Smooth muscle cell (in vitro differentiated cells): ENCODE results near the gene CCDC71L. TPM values are rescaled to one million over a fixed set of nuclear protein-coding genes. Genes with fewer than 3 reads are reported as not detected.

Source experiments
- DNase-seq: peaks from one replicate; lab custom pipeline; 2025; ENCODE audit not compliant: unreplicated experiment; lab: John Stamatoyannopoulos, UW
- H2AFZ ChIP-seq: fragments of 200-600 bp; sonication (generic); 2 replicates; pipeline ENCODE4 v1.6.0; 2016; ENCODE audit warnings: antibody characterized with exemption, low read depth, mild to moderate bottlenecking
- H3F3A ChIP-seq: fragments of 200-600 bp; sonication (generic); 2 replicates; pipeline ENCODE4 v1.6.0; 2017; ENCODE audit warnings: antibody characterized with exemption, low read depth
- H3K27ac ChIP-seq: fragments of 200-600 bp; sonication (generic); 2 replicates; pipeline ENCODE4 v1.5.1; 2016; ENCODE audit warnings: low read depth, mild to moderate bottlenecking
- H3K27me3 ChIP-seq: fragments of 200-600 bp; sonication (generic); 2 replicates; pipeline ENCODE4 v1.6.1; 2016; ENCODE audit warnings: low read depth, mild to moderate bottlenecking
- H3K36me3 ChIP-seq: fragments of 200-600 bp; sonication (generic); 2 replicates; pipeline ENCODE4 v1.5.1; 2016; ENCODE audit warnings: low read depth
- H3K4me1 ChIP-seq: fragments of 200-600 bp; sonication (generic); 2 replicates; pipeline ENCODE4 v1.5.1; 2016; ENCODE audit warnings: low read depth
- H3K4me2 ChIP-seq: fragments of 200-600 bp; sonication (generic); 2 replicates; pipeline ENCODE4 v1.6.0; 2016; ENCODE audit warnings: mild to moderate bottlenecking
- H3K4me3 ChIP-seq: fragments of 200-600 bp; sonication (generic); 2 replicates; pipeline ENCODE4 v1.5.1; 2016; ENCODE audit warnings: mild to moderate bottlenecking
- H3K79me2 ChIP-seq: fragments of 200-600 bp; sonication (generic); 2 replicates; pipeline ENCODE4 v1.6.0; 2016; ENCODE audit warnings: low read depth, mild to moderate bottlenecking
- H3K9ac ChIP-seq: fragments of 200-600 bp; sonication (generic); 2 replicates; pipeline ENCODE4 v1.6.0; 2016; ENCODE audit warnings: low read depth
- H3K9me3 ChIP-seq: fragments of 200-600 bp; sonication (generic); replicated peaks from 2 replicates; pipeline ENCODE4 v1.5.1; 2016; ENCODE audit warnings: low read depth
- H4K20me1 ChIP-seq: fragments of 200-600 bp; sonication (generic); 2 replicates; pipeline ENCODE4 v1.6.0; 2016; ENCODE audit warnings: low read depth
- CTCF ChIP-seq: fragments of 200-600 bp; sonication (generic); IDR thresholded peaks from 2 replicates; pipeline ENCODE4 v1.5.1; 2017; ENCODE audit warnings: borderline replicate concordance, mild to moderate bottlenecking, antibody characterized with exemption; ENCODE audit not compliant: insufficient read depth, poor library complexity, severe bottlenecking
- WGBS: methylation state at CpG from one replicate; pipeline ENCODE4 v1.1.7; 2016; ENCODE audit warnings: low lambda C conversion rate; 5-methylcytosine and 5-hydroxymethylcytosine counted together
- polyA plus RNA-seq: library from polyadenylated mRNA; unstranded; fragments of >200 nt; fragmentation: Nextera tagmentation; extraction: Ambion mirVana; gene quantifications from 2 replicates; pipeline ENCODE4 v1.2.1, GENCODE V29; 2016
- total RNA-seq: library from RNA; depleted of rRNA; stranded (reverse); fragments of >200 nt; gene quantifications from 2 replicates; pipeline ENCODE4 v1.2.3, GENCODE V29; 2014

CCDC71L gene
- total and polyA plus RNA-seq, 2 experiments from 2014 or later: 21.0 to 35.7 TPM

GRCh38 chr7:106623853-106624252 is 37.1 kb downstream of the CCDC71L start:
- no peak for DNase-seq
- no peak overlapping the region for H3K4me3 ChIP-seq
- H3K4me1 ChIP-seq: no peaks in the 10 kb centered on the region
- peaks cover 8% of the 10 kb centered on the region for H3K9me3 ChIP-seq
- peak overlapping the region; percentile 39 for H3K4me2 ChIP-seq
- H3K27ac ChIP-seq: peak overlapping the region; percentile 63
- no peak overlapping the region for H2AFZ ChIP-seq
- H4K20me1 ChIP-seq: no peaks in the 10 kb centered on the region
- H3K36me3 ChIP-seq: no peaks in the 10 kb centered on the region
- H3F3A ChIP-seq: no peaks in the 10 kb centered on the region
- no peak for TF ChIP-seq CTCF
- no peak overlapping the region for H3K9ac ChIP-seq
- no peaks in the 10 kb centered on the region for H3K79me2 ChIP-seq
- H3K27me3 ChIP-seq: no peaks in the 10 kb centered on the region

DNA sequence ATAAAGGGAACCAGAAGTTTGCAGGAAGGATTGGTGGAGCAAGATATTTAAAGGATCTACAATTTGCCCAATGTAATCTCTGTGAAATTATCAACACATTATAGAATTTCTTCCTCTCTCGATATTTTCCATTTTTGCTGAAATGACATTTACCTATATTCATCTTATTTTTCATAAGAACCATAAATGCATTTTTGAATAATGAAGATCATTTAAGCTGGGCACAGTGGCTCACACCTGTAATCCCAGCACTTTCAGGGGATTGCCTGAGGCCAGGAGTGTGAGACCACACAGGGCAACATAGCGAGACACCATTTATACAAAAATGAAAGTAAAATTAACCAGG is 37.7 kb downstream of the CCDC71L start:
- Histone ChIP-seq H3F3A (no peaks in the 10 kb centered on the region), H2AFZ (no peak overlapping the region), H4K20me1 (no peaks in the 10 kb centered on the region), H3K9me3 (peaks cover 8% of the 10 kb centered on the region), H3K27ac (peak overlapping the region; percentile 63), H3K4me1 (no peaks in the 10 kb centered on the region), H3K79me2 (no peaks in the 10 kb centered on the region), H3K4me3 (no peak overlapping the region), H3K9ac (no peak overlapping the region), H3K4me2 (no peak overlapping the region), H3K36me3 (no peaks in the 10 kb centered on the region), H3K27me3 (no peaks in the 10 kb centered on the region)
- WGBS: 30% methylated on average over 2 of the region's 2 CpGs
- no peak for DNase-seq
- TF ChIP-seq CTCF: no peak

DNA sequence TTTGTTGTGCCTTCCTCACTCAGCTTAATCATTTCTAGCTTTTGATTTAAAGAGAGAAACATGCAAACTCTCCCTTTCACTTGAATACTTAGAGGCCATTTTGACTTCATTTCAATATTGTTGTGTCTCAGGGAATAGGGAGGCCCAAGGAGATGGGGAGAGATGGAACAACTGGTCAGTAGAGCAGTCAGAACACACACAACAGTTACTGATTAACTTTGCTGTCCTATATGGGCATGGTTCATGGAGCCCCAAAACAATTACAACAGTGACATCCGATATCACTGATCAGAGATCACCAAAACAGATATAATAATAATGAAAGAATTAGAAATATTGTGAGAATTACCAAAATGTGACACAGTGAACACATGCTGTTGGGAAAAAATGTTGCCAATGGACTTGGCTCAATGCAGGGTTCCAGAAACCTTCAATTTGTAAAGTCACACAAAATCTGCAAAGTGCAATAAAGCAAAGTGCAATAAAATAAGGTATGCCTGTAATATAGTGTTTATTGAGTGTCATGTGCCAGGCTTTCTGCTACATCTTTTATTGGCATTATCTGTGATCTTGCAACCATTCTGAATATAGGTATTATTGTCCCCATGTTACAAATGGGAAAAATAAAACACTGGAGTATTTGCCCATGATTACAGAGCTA is 38.2 kb downstream of the CCDC71L start:
- no peaks in the 10 kb centered on the region for H3K27me3 ChIP-seq
- H4K20me1 ChIP-seq: no peaks in the 10 kb centered on the region
- DNase-seq: no peak
- no peak overlapping the region for H3K9ac ChIP-seq
- no peak for TF ChIP-seq CTCF
- H3K4me2 ChIP-seq: no peak overlapping the region
- no peak overlapping the region for H2AFZ ChIP-seq
- no peaks in the 10 kb centered on the region for H3K79me2 ChIP-seq
- H3K9me3 ChIP-seq: peaks cover 8% of the 10 kb centered on the region
- H3K4me3 ChIP-seq: no peak overlapping the region
- no peak overlapping the region for H3K27ac ChIP-seq
- no peaks in the 10 kb centered on the region for H3K36me3 ChIP-seq
- no peaks in the 10 kb centered on the region for H3K4me1 ChIP-seq
- WGBS: 100% methylated on average over 1 of the region's 1 CpG
- H3F3A ChIP-seq: no peaks in the 10 kb centered on the region

DNA sequence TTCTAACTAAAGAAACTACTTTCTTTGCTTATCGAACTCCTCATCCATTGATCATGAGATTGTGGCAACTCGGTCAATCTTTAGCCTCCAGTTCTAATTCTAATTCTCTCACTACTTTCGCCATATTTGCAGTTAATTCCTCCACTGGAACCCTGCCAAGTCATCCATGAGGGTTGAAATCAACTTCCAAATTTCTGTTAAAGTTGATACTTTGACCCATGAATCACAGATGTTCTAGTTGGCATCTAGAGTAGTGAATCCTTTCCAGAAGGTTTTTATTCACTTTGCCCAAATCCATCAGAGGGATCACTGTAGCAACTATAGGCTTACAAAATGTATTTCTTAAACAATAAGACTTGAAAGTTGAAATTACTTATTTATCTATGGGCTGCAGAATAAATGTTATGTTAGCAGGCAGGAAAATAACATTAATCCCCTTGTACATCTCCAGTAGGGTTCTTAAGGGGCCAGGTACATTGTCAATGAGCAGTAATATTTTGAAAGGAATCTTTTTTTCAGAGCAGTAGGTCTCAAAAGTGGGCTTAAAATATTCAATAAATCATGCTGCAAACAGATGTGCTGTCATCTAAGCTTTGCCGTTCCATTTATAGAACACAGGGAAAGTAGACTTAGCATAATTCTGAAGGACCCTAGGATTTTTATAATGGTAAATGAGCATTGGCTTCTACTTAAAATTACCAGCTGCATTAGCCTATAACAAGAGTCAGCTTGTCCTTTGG is 39.4 kb downstream of the CCDC71L start:
- TF ChIP-seq CTCF: no peak
- H3K4me1 ChIP-seq: no peaks in the 10 kb centered on the region
- no peak overlapping the region for H3K4me3 ChIP-seq
- H3K27me3 ChIP-seq: no peaks in the 10 kb centered on the region
- no peaks in the 10 kb centered on the region for H3K36me3 ChIP-seq
- no peaks in the 10 kb centered on the region for H3K79me2 ChIP-seq
- no peak overlapping the region for H3K27ac ChIP-seq
- H3F3A ChIP-seq: no peaks in the 10 kb centered on the region
- H3K4me2 ChIP-seq: no peak overlapping the region
- peaks cover 8% of the 10 kb centered on the region for H3K9me3 ChIP-seq
- WGBS: 96% methylated on average over 4 of the region's 4 CpGs
- H4K20me1 ChIP-seq: no peaks in the 10 kb centered on the region
- no peak for DNase-seq
- no peak overlapping the region for H2AFZ ChIP-seq
- H3K9ac ChIP-seq: no peak overlapping the region
